Keratinocyte (primary cell): ENCODE results near the gene ZC3H12A. TPM values are rescaled to one million over a fixed set of nuclear protein-coding genes. Genes with fewer than 3 reads are reported as not detected.
A peak's percentile ranks its signal among the peaks of the same experiment; 100 is the strongest.

Source experiments
- DNase-seq: peaks from one replicate; pipeline ENCODE4 v3.0.0-alpha.2; 2011; ENCODE audit warnings: low read depth, missing footprints, low spot score
- FAIRE-seq: peaks from 2 replicates; lab custom pipeline; 2011; peaks lifted over from hg19 to GRCh38; lab: Jason Lieb, UNC
- H2AFZ ChIP-seq: 2 replicates; pipeline ENCODE4 v1.6.0; 2012; ENCODE audit warnings: low read length, control low read depth, inconsistent platforms; ENCODE audit not compliant: control insufficient read depth
- H3K27ac ChIP-seq: 2 replicates; pipeline ENCODE4 v1.5.1; 2011; ENCODE audit warnings: low read length; ENCODE audit not compliant: control insufficient read depth, insufficient read depth
- H3K27me3 ChIP-seq: 3 replicates; pipeline ENCODE4 v1.6.0; 2011; ENCODE audit warnings: low read length; ENCODE audit not compliant: control insufficient read depth, insufficient read depth; ENCODE audit errors: extremely low read depth
- H3K36me3 ChIP-seq, 2 experiments: 2 replicates in 1 of 2; 3 replicates in 1 of 2; pipeline ENCODE4 v1.5.1; 2011; ENCODE audit warnings: low read length in 2 of 2, mild to moderate bottlenecking in 1 of 2; ENCODE audit not compliant: control insufficient read depth in 2 of 2, insufficient read depth in 2 of 2; ENCODE audit errors: extremely low read depth in 1 of 2
- H3K4me1 ChIP-seq: 3 replicates; pipeline ENCODE4 v1.5.1; 2011; ENCODE audit warnings: low read length; ENCODE audit not compliant: control insufficient read depth, insufficient read depth; ENCODE audit errors: extremely low read depth
- H3K4me2 ChIP-seq: 3 replicates; pipeline ENCODE4 v1.6.0; 2011; ENCODE audit warnings: low read depth, low read length; ENCODE audit not compliant: control insufficient read depth, insufficient read depth; ENCODE audit errors: extremely low read depth
- H3K4me3 ChIP-seq, 3 experiments: fragments of 200-600 bp in 1 of 3; sonication (generic) in 1 of 3; 2 replicates in 2 of 3; 3 replicates in 1 of 3; pipeline ENCODE4 v1.5.1; 2011 to 2016; ENCODE audit warnings: low read length in 3 of 3, mild to moderate bottlenecking in 3 of 3, control low read depth in 2 of 3, inconsistent platforms in 1 of 3, low read depth in 1 of 3, mixed read lengths in 1 of 3, mixed run types in 1 of 3, moderate library complexity in 1 of 3; ENCODE audit not compliant: control insufficient read depth in 2 of 3, insufficient read depth in 2 of 3; ENCODE audit errors: extremely low read depth in 1 of 3
- H3K79me2 ChIP-seq: 2 replicates; pipeline ENCODE4 v1.6.0; 2012; ENCODE audit warnings: low read length; ENCODE audit not compliant: control insufficient read depth, insufficient read depth
- H3K9ac ChIP-seq: 3 replicates; pipeline ENCODE4 v1.6.0; 2011; ENCODE audit warnings: low read length; ENCODE audit not compliant: control insufficient read depth, insufficient read depth; ENCODE audit errors: extremely low read depth
- H3K9me1 ChIP-seq: 3 replicates; pipeline ENCODE4 v1.6.0; 2011; ENCODE audit warnings: low read length; ENCODE audit not compliant: control insufficient read depth, insufficient read depth; ENCODE audit errors: extremely low read depth
- H3K9me3 ChIP-seq: 2 replicates; pipeline ENCODE4 v1.5.1; 2012; ENCODE audit warnings: low read depth, low read length; ENCODE audit not compliant: control insufficient read depth
- H4K20me1 ChIP-seq: 3 replicates; pipeline ENCODE4 v1.6.0; 2011; ENCODE audit warnings: low read length; ENCODE audit not compliant: control insufficient read depth, insufficient read depth; ENCODE audit errors: extremely low read depth
- CTCF ChIP-seq, 3 experiments: IDR thresholded peaks in 1 of 3; conservative IDR thresholded peaks in 1 of 3; optimal IDR thresholded peaks in 1 of 3; 2 replicates in 2 of 3; 3 replicates in 1 of 3; pipeline versions ENCODE3 to v1.5.1; 2011; ENCODE audit warnings: low read length in 3 of 3, mild to moderate bottlenecking in 3 of 3, moderate library complexity in 2 of 3, control low read depth in 1 of 3, inconsistent platforms in 1 of 3; ENCODE audit not compliant: insufficient read depth in 2 of 3; ENCODE audit errors: extremely low read depth in 1 of 3
- EZH2 ChIP-seq: IDR thresholded peaks from one replicate; pipeline ENCODE4 v1.6.1; 2012; ENCODE audit warnings: inconsistent platforms, mild to moderate bottlenecking, low read length, moderate library complexity
- dilution Hi-C: fragments of 300-500 bp; cut with MboI; formaldehyde crosslinking; loops from one replicate; pipeline ENCODE4 v1.7.0; 2020; ENCODE audit warnings: low sequenced_read_pairs; ENCODE audit not compliant: extremely low pct_ligation_motif_present
- polyA minus RNA-seq, 3 experiments: library from RNA; depleted of rRNA, polyadenylated mRNA; stranded (reverse); fragments of >200 nt; gene quantifications; 1 replicate in 1 of 3; 2 replicates in 1 of 3; 3 replicates in 1 of 3; pipeline ENCODE4 v1.2.3, GENCODE V29; 2011
- polyA plus RNA-seq, 5 experiments: library from polyadenylated mRNA; depleted of rRNA in 3 of 5; stranded (reverse) in 3 of 5; stranded (forward) in 1 of 5; unstranded in 1 of 5; fragments of >200 nt; gene quantifications; 1 replicate in 1 of 5; 2 replicates in 3 of 5; 3 replicates in 1 of 5; pipeline versions ENCODE4 v1.2.1 to v1.2.3, GENCODE V29; 2011 to 2012; ENCODE audit warnings: missing spikeins in 2 of 5, low read depth in 1 of 5, low replicate concordance in 1 of 5

Gene ZC3H12A
- polyA plus RNA-seq (17.5 to 55.5 TPM (median 24.4 TPM) in 3 replicates), polyA minus RNA-seq (20.3 to 30.9 TPM (median 21.1 TPM) in 3 replicates)
- polyA plus RNA-seq (2011; ENCODE audit: low read depth): 6.5 TPM
- 13.2 and 25.4 TPM in 2 replicates for polyA plus RNA-seq (2011; cell fraction: cytosol; rRNA removed)
- 80.2 and 112 TPM in 2 replicates for polyA plus RNA-seq (2011; cell fraction: nucleus; rRNA removed)
- 12.7 and 22.0 TPM in 2 replicates for polyA plus RNA-seq (2012; ENCODE audit: low replicate concordance)
- 23.2 TPM for polyA minus RNA-seq (2011; cell fraction: cytosol; rRNA and poly(A)+ RNA removed)
- polyA minus RNA-seq (2011; cell fraction: nucleus; rRNA and poly(A)+ RNA removed): 45.8 and 47.0 TPM in 2 replicates

DNA sequence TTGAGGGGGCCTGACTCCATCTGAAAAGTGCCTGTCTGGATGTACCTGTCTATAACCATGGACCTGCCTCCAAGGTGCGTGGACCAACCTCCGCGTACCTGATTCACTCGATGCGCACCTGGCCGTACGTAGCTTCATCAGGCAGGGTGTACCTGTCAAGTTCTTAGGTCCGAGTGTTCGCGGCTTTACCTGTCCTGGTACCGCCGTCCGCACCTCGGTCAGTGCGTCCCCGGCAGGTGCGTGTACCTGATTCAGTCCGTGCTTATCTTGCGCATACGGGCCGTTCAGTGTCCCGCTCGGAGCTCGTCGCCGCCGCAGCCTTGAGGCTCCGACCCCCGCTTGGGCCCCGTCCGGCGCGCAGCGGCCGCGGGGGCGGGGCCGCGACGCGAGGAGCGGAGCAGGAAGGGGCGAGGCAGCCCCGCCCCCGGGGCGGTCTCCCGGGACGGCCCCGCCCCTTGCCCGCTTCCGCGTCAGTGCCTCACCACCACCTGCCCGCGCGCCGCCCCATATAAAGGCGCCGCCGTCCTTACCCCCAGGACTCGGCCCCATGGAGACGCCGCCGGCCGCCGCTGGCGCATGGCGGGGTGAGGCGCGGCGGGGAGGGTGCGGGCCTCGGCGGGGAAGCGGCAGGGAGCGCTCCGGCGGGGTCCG is at the start of gene ZC3H12A:
Gene ZC3H12A, plus strand, starts transcription at position 535 of the 651 bp plus-strand sequence. CDS start 917 bp downstream, outside the sequence.
- TF ChIP-seq EZH2 (no peak), CTCF (optimal IDR thresholded peaks at IDR 0.05 in 1 of 3, IDR thresholded peaks at IDR 0.05 in 1 of 3, conservative IDR thresholded peaks at IDR 0.05 in 1 of 3; ENCODE audit: extremely low read depth in 1 of 3, insufficient read depth in 2 of 3, low read length in 3 of 3) (no peak)
- Histone ChIP-seq H3K9ac (peak within 1 kb of the TSS; percentile 99), H3K4me1 (peaks cover 57% of the 10 kb centered on the region), H3K27ac (peak within 1 kb of the TSS; percentile 99), H3K36me3 (peaks cover 9 to 34% of the 10 kb centered on the region in 2 experiments), H3K9me1 (peaks cover 4% of the 10 kb centered on the region), H2AFZ (peak within 1 kb of the TSS; percentile 95), H3K4me2 (peak within 1 kb of the TSS; percentile 96), H4K20me1 (peaks cover 12% of the 10 kb centered on the region), H3K79me2 (peaks cover 50% of the 10 kb centered on the region), H3K4me3 (peak within 1 kb of the TSS; percentile 57 to 99 (median 94)), H3K9me3 (no peaks in the 10 kb centered on the region), H3K27me3 (no peaks in the 10 kb centered on the region)
- DNase-seq (peak; percentile 48), FAIRE-seq (no peak)
- dilution Hi-C loops: no loop called here

- no peak for DNase-seq
- TF ChIP-seq EZH2 (no peak), CTCF (optimal IDR thresholded peaks at IDR 0.05 in 1 of 3, IDR thresholded peaks at IDR 0.05 in 1 of 3, conservative IDR thresholded peaks at IDR 0.05 in 1 of 3; ENCODE audit: extremely low read depth in 1 of 3, insufficient read depth in 2 of 3, low read length in 3 of 3) (no peak)
- H3K4me2 ChIP-seq: no peak overlapping the region
- peaks cover 3% of the 10 kb centered on the region for H3K27me3 ChIP-seq
- H3K4me3 ChIP-seq: no peak overlapping the region
- FAIRE-seq: no peak
- H3K4me1 ChIP-seq: no peaks in the 10 kb centered on the region
- no peaks in the 10 kb centered on the region for H3K9me1 ChIP-seq
- no peak overlapping the region for H3K9ac ChIP-seq
- no peak overlapping the region for H2AFZ ChIP-seq
- H3K9me3 ChIP-seq: no peaks in the 10 kb centered on the region
- no peaks in the 10 kb centered on the region for H3K36me3 ChIP-seq
- no peak overlapping the region for H3K27ac ChIP-seq
- H3K79me2 ChIP-seq: no peaks in the 10 kb centered on the region
- H4K20me1 ChIP-seq: peaks cover 2% of the 10 kb centered on the region
- dilution Hi-C loops: no loop called here
Observed at GRCh38 chr1:37425221-37425620, 49.2 kb upstream of the ZC3H12A start.
